Posterior cingulate gyrus (tissue), 11 donors: Measurements from ENCODE around the gene PPP1R17.

Experiments used
- DNase-seq, 10 donors: peaks; one replicate each; pipeline versions ENCODE4 v3.0.0 to v3.0.0-alpha.2; 2020 to 2021; ENCODE audit warnings: mixed read lengths in 3 of 10
- intact Hi-C: fragments of 100-400 bp; cut with DNase I; formaldehyde crosslinking; loops from one replicate; pipeline ENCODE4 v1.15.1; 2023

Gene PPP1R17

DNA sequence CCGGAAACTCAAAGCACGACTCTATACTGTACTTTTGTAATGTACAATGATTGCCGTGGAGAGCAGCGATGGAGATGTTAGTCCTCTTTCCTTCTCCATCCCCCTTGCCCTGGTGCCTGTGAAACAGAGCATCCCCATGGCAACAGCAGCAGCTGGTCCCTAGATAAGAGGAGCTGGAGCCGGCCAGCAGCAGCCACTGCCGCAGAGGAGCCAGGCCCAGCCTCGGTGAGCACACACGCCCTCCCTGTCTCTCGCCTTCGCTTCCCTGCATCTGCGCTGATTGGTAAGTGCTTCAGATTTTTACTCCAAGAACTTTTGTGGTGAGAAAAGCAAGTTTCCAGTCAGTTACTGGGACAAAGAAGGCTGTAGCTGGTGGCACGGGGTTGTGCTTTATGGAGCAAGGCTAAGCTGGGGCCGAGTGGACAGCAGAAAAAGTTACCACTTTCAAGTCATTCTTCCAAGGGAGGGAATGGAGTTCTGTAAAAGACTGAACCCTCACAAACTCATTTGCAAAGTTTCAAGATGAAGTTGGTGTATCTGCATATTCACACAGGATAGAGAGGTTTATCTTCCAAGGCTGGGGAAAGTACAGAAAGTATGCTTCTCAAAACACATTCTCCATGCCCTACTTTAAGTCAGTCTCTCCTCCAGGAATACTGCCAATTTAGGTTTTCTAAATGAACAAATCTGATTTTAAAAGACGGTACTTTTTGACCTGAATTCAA lies at the start of gene PPP1R17:
Gene PPP1R17 (plus strand): TSS at position 192 of the 725 bp plus-strand sequence. CDS start 5,227 bp downstream, outside the sequence.
- DNase-seq = peak in 8 of 10 donors; percentile 13 to 87 (median 43)
- intact Hi-C loops = no loop called here

DNA sequence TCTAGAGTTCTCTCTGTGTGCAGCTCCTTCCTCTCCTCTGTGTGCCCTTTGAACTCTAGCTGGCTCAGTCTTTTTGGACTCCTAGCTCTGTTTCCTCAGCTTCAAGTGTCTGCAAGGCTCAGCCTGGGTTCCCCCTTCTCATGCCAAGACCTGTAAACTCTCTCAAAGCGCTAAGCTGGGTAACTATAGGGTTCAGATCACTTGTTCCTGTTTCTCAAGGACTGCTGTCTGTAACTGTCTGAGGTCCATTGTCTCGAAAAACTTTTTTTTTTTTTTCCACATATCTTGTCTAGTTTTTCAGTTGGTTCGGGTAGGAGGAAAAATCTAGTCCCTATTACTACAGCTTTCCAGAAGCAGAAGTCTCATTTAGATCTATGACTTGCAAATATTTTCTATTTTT lies 46.6 kb upstream of the PPP1R17 start:
- intact Hi-C loops = loop anchor here (10.0 kb wide), 1 partner anchor 564 kb away; no protein-coding TSS in a partner anchor
- no peak for DNase-seq

DNA sequence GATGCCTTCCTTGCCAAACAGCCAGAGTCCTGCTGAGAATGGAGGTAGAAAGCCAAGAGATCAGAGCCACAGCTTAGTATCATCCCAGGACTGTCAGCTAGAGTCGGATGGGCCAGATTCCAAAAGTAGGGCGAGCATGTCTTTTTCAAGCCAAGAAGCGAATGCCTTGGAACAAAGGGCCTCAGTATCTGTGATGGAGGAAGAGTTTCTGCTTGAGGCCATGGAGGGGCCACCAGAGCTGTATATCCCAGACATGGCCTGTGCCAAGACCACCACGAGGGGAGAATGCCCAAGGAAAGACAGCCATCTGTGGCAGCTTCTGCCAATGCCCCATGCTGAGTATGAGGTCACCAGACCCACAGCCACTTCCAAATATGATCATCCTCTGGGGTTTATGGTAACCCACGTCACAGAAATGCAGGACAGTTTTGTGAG lies 44.3 kb upstream of the PPP1R17 start:
- intact Hi-C loops = loop anchor here (10.0 kb wide), 1 partner anchor 562 kb away; no protein-coding TSS in a partner anchor
- DNase-seq = peak in 1 of 10 donors; percentile 74

DNA sequence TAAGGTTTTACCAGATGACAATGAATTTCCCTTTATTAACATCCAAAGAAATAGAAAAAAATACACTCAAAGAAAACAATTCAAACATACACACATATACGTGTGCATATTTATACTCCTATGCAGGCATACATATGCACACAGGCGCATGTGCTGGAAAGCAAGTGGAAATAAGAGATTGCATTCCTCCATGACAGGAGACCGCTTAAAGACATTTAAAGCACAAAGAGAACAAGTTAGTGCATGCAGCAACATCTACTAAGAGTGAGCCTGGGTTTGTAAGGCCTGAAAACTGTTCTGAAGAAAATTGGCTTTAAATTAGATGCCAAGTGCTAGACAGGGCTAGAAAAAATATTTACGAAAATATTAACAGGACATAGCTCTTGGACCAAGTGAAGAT lies 40.1 kb upstream of the PPP1R17 start:
- no peak for DNase-seq
- intact Hi-C loops = loop anchor here (10.0 kb wide), 1 partner anchor 558 kb away; no protein-coding TSS in a partner anchor

DNA sequence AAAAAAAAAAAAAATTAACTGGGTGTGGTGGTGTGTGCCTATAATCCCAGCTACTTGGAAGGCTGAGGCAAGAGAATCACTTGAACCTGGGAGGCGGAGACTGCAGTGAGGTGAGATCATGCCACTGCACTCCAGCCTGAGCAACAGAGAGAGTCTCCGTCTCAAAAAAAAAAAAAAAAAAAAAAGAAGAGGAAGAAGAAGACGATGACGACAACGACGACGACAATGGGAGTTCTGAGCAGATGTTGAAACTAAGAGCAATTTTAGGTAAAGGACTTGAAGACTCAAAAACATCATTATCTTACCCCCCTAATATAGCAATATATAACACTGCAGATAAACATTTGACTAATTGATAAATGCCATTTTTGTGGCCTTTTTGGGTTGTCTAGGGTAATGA lies 39.5 kb upstream of the PPP1R17 start:
- intact Hi-C loops = loop anchor here (10.0 kb wide), 1 partner anchor 557 kb away; no protein-coding TSS in a partner anchor
- DNase-seq = no peak

- intact Hi-C loops = loop anchor here (1.0 to 10.0 kb wide), 2 partner anchors 88 to 557 kb away; no protein-coding TSS in a partner anchor
- DNase-seq = no peak
These were observed 38.7 kb upstream of the PPP1R17 start for GRCh38 chr7:31648288-31648687.

DNA sequence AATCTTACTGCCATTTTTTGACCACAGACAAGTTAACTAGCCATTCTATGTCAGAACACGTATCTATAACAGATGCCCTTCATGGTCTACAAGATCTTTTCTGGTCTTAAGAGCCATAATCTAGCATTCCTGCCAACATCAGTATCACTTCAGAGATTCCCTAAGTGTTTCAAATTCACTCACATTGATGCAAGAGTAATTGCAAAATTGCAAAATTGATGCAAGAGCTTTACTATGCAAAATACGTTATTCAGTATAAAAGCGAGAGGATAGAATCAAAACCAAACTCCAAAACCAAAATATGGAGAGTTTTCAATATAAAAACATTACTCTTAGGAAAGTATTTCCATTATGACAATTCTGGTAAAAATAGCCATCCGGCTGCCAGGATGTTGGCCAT lies 38.1 kb upstream of the PPP1R17 start:
- intact Hi-C loops = loop anchor here (1.0 to 10.0 kb wide), 2 partner anchors 87 to 556 kb away; no protein-coding TSS in a partner anchor

DNA sequence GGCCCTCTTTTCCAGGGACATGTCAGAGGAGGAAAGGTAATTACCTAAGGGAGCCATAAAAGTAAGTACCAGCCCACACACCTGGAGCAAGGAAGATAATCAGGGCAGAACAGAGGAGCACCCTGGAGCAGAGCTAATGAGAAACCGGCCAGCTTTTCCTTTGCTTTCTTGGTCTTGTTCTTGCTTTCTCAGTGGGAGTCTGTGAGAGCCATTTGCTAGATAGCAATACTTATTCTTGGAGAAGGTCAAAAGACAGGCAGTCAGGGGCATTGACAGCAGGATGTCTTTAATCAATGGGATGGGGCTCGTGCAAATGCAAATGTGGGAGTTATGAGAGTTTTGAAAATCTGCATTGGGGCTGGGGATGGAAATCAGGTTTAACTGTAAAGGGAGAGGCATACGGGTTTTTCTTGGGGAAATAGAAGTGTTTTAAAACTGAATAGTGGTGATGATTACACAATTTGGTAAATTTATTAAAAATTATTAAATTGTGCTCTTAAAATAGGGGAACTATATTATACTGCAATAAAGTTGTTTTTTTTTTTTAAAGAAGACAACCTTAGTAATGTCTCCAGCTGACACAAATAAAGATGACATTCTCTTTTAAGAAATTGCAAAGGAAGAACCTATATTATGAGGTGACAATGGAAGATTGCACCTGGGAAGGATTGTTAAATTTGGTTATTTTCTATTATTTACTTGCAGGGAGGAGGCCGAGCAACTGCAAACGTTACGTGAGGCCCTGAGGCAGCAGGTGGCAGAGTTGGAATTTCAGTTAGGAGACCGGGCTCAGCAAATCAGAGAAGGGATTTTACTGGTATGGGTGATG lies 35.6 kb upstream of the PPP1R17 start:
- intact Hi-C loops = no loop called here
- no peak for DNase-seq

More for the DNA sequence above, 38.1 kb upstream of the PPP1R17 start:
- no peak for DNase-seq

DNA sequence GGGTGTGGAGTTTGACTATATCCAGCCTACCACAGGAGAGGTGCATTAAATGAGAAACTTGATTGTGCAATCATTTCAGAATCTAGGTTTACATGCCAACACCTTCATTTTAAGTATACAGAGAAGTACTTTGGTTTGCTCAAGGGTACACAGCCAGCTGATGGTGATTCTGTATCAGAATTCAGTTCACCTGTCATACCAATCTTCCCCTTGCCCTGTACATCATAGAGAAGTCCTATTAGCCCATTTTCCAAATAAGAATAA lies 35.0 kb upstream of the PPP1R17 start:
- intact Hi-C loops = no loop called here
- no peak for DNase-seq

- intact Hi-C loops = no loop called here
- DNase-seq = no peak
These were observed 23.9 kb upstream of the PPP1R17 start for GRCh38 chr7:31663072-31663471.

GRCh38 chr7:31664890-31665289 lies 22.1 kb upstream of the PPP1R17 start:
- no peak for DNase-seq
- intact Hi-C loops = no loop called here

DNA sequence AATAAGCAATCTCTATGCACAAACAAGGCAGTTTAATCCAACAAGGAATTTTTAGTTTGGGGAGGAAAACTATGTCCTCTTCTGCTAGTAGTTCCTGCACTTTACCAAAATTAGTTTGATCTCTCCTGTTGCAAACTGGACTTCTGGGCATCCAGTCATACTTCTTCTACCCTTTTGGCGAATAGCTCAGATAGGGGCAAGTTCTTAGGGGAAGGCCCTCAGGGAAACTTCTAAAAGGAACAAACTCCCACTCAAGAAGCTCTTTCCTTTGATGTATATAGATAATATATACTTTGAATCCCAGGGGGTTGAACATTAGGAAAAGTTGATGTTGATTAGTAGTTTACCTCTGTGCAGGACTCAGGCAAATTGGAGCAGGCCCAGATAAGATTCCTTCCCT lies 21.5 kb upstream of the PPP1R17 start:
- DNase-seq = no peak
- intact Hi-C loops = no loop called here

- intact Hi-C loops = no loop called here
These were observed 17.6 kb upstream of the PPP1R17 start for GRCh38 chr7:31669461-31669860.

DNA sequence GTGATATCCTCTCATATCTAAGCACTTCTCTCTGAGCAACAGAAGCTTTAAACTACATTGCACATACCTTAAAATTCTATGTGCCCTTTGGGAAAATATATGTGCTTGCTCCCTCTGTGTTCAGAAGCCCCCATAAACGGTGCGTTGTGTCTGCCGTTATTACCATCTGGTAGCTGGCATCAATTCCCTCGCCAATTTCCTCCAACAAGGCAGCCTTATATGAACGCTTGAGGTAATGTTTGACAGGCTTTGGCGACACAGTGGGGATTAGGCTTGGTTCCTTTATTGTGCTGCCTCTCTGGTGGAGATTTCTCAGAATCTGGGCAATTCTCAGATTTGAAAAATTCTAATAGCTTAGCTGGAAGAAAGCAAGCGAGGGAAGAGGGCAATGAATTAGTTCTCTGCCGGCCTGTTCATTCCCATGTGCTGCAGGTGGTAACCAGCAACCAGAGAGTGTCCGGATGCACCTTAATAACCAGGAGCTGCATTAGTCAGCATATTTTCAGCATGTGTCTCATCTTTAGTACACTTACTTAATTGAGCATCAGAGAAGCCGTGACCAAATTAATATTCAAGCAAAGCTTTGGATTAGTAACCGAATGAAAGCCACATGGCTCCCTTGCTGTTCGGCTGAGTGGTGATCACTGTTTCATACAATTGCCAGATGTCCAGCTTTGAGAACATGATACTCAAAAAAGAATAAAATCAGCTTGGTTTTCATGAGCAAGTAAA lies 7.3 kb upstream of the PPP1R17 start:
- intact Hi-C loops = no loop called here
- no peak for DNase-seq

More at GRCh38 chr7:31669461-31669860, 17.6 kb upstream of the PPP1R17 start:
- DNase-seq = no peak

GRCh38 chr7:31683445-31684225 lies 3.4 kb upstream of the PPP1R17 start:
- intact Hi-C loops = no loop called here
- no peak for DNase-seq

- intact Hi-C loops = no loop called here
- no peak for DNase-seq
These were observed 1.4 kb downstream of the PPP1R17 start for GRCh38 chr7:31688372-31688771.

GRCh38 chr7:31688996-31689395 lies 2.0 kb downstream of the PPP1R17 start:
- no peak for DNase-seq
- intact Hi-C loops = no loop called here

DNA sequence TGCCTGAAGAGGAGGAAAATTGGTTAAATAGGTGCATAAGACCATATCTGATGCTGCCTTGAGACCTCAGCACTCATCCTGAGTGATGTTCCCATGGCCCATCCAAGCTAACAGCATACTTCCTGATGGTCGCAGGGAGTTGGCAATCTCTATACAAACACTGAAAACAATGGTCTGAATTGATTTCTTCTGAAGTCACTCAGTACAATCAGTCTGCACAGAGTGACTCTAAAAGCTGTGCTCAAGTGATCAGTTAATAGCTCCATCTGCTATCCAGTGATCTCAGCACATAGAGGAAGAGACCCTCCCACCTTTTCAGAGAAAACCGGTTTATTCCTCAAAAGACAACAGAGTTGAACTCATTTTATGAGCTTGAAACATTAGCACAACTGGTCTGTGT lies 3.9 kb downstream of the PPP1R17 start:
- intact Hi-C loops = no loop called here
- DNase-seq = no peak

- intact Hi-C loops = no loop called here
- DNase-seq = no peak
These were observed 5.4 kb downstream of the PPP1R17 start for GRCh38 chr7:31692451-31692850.

DNA sequence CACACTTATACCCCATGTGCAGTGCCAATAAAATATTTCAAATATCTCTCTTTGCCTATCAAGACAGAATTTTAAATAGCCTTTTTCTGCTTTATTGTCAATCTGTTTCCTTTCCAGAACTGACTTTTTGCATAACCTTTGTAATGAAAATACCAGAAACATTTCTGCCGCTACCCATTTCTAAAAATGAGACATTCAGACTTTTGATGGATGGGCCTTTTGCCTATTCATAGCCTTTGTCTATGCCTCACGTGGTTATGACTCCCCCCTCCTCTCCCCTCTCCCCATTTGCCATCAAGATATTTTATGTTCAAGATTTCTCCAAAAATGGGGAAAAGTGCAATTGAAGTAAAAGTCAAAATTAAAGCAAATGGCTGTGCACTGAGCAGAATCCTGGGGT lies 5.9 kb downstream of the PPP1R17 start:
- intact Hi-C loops = no loop called here
- no peak for DNase-seq
